ENCODE data around the gene UPF2. TPM values are rescaled to one million over a fixed set of nuclear protein-coding genes. Genes with fewer than 3 reads are reported as not detected.

UPF2 gene, protein sequence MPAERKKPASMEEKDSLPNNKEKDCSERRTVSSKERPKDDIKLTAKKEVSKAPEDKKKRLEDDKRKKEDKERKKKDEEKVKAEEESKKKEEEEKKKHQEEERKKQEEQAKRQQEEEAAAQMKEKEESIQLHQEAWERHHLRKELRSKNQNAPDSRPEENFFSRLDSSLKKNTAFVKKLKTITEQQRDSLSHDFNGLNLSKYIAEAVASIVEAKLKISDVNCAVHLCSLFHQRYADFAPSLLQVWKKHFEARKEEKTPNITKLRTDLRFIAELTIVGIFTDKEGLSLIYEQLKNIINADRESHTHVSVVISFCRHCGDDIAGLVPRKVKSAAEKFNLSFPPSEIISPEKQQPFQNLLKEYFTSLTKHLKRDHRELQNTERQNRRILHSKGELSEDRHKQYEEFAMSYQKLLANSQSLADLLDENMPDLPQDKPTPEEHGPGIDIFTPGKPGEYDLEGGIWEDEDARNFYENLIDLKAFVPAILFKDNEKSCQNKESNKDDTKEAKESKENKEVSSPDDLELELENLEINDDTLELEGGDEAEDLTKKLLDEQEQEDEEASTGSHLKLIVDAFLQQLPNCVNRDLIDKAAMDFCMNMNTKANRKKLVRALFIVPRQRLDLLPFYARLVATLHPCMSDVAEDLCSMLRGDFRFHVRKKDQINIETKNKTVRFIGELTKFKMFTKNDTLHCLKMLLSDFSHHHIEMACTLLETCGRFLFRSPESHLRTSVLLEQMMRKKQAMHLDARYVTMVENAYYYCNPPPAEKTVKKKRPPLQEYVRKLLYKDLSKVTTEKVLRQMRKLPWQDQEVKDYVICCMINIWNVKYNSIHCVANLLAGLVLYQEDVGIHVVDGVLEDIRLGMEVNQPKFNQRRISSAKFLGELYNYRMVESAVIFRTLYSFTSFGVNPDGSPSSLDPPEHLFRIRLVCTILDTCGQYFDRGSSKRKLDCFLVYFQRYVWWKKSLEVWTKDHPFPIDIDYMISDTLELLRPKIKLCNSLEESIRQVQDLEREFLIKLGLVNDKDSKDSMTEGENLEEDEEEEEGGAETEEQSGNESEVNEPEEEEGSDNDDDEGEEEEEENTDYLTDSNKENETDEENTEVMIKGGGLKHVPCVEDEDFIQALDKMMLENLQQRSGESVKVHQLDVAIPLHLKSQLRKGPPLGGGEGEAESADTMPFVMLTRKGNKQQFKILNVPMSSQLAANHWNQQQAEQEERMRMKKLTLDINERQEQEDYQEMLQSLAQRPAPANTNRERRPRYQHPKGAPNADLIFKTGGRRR
- 6.6 and 11.3 TPM in 2 replicates for total RNA-seq

DNA sequence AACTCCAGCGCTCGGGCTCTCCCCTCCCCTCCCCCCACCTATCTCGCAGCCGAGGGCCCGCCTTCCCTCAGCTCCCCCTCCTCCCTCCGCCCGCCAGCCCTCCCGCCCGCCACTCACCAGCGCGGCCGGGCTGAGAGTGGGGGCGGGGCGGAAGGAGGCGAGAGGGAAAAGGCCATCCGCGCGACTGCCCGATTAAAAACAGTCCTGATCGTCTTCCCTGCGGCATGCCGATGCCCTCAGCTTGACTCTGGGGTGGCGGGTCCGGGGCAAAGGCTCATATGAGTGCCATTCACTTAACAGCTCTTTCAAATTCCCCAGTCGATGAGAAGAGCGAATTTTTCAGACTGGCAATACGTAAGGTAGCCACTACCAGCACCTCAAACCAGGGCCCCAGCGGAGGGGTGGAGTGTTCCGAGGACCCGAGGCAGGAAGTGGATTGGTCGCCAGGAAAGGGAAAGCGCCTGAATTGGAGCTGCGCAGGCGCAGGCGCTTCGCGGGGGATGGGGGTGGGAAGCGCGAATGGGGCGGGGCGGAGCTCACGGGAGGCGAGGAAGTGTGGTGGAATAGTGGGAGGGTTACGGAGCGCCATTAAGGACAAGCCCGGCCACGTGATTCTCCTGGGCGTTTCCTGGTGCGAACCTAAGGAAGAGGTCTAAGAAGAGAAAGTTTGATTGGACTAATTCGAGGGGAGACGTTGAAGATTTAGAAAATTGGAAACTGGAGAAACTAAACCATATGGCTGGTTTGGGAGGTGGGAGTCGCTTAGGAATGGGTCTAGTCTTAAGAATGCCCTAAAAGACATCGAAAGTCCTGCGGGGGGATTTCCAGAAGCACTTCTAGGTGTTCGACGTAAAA, at the start of gene UPF2:
Gene UPF2, minus strand, starts transcription at position 13 of the 855 bp plus-strand sequence. CDS start 7,386 bp downstream, outside the sequence.

GRCh38 chr10:12068449-12069269, 26.1 kb upstream of the UPF2 start, which contains the start of gene DHTKD1:
Gene DHTKD1 (plus strand): TSS chr10:12068954. CDS start chr10:12069034, 80 bp downstream.

Other genes starting within 250 kb of the UPF2 start
- gene PROSER2, start 219.5 kb downstream of the UPF2 start, total RNA-seq: 8.0 and 10.5 TPM in 2 replicates
- 15.8 and 17.6 TPM in 2 replicates for gene DHTKD1, start 26.1 kb upstream of the UPF2 start, total RNA-seq
- 5.6 and 12.1 TPM in 2 replicates for gene SEC61A2, start 86.9 kb upstream of the UPF2 start, total RNA-seq
- gene NUDT5, start 153.1 kb upstream of the UPF2 start, total RNA-seq: 61.4 and 64.4 TPM in 2 replicates
- 53.7 and 96.7 TPM in 2 replicates for gene CDC123, start 153.4 kb upstream of the UPF2 start, total RNA-seq

Measured in epithelial cell of alveolus of lung (primary cell).